B cell (primary cell): Measurements from ENCODE around the gene DGKB. TPM values are rescaled to one million over a fixed set of nuclear protein-coding genes. Genes with fewer than 3 reads are reported as not detected.

Experiments
- ATAC-seq: fragments of 200-7000 bp; cut with Tn5 transposase; one replicate; pipeline ENCODE4 v1.10.0; 2021; ENCODE audit warnings: low read depth, mild to moderate bottlenecking, moderate number of reproducible peaks, moderate library complexity
- CTCF ChIA-PET: fragments of 350-600 bp; sonication (Branson Sonifier 250); formaldehyde crosslinking; loops from one replicate; lab custom pipeline; 2021; ENCODE audit warnings: antibody characterized with exemption, inconsistent platforms; lab: Charles Lee
- POLR2A ChIA-PET: fragments of 350-600 bp; sonication (Branson Sonifier 250); formaldehyde crosslinking; loops from one replicate; lab custom pipeline; 2021; ENCODE audit warnings: antibody characterized with exemption; lab: Charles Lee
- DNase-seq: peaks from one replicate; pipeline ENCODE4 v3.0.0; 2013
- H2AFZ ChIP-seq: 2 replicates; pipeline ENCODE4 v1.6.1; 2012; ENCODE audit warnings: mild to moderate bottlenecking, low read depth, low read length; ENCODE audit not compliant: insufficient read depth, poor library complexity, severe bottlenecking
- H3K27ac ChIP-seq, 2 donors: 1 replicate in 1 of 2; 2 replicates in 1 of 2; pipeline ENCODE4 v1.5.1; 2012 to 2013; ENCODE audit warnings: low read length in 2 of 2, mild to moderate bottlenecking in 2 of 2, moderate library complexity in 1 of 2
- H3K27me3 ChIP-seq, 4 experiments: fragments of 200-600 bp in 1 of 4; sonication (generic) in 1 of 4; replicated peaks in 1 of 4; 1 replicate in 2 of 4; 2 replicates in 2 of 4; pipeline versions ENCODE4 v1.6.1 to v1.7.0; 2013 to 2016; ENCODE audit warnings: low read length in 3 of 4, mild to moderate bottlenecking in 2 of 4, mixed read lengths in 1 of 4, moderate library complexity in 1 of 4; ENCODE audit not compliant: insufficient read depth in 4 of 4, control insufficient read depth in 3 of 4; ENCODE audit errors: control extremely low read depth in 1 of 4
- H3K36me3 ChIP-seq, 2 experiments: replicated peaks in 1 of 2; 1 replicate in 1 of 2; 2 replicates in 1 of 2; pipeline versions ENCODE4 v1.6.1 to v1.7.1; 2013; ENCODE audit warnings: low read length in 1 of 2; ENCODE audit not compliant: insufficient read depth in 2 of 2, control insufficient read depth in 1 of 2; ENCODE audit errors: control extremely low read depth in 1 of 2, extremely low read depth in 1 of 2
- H3K4me1 ChIP-seq, 2 donors: fragments of 200-600 bp in 1 of 2; sonication (generic) in 1 of 2; 1 replicate in 1 of 2; 2 replicates in 1 of 2; pipeline versions ENCODE4 v1.5.1 to v1.6.1; 2013 to 2017; ENCODE audit warnings: low read length in 2 of 2; ENCODE audit not compliant: control insufficient read depth in 2 of 2, insufficient read depth in 2 of 2
- H3K4me2 ChIP-seq: replicated peaks from 2 replicates; pipeline ENCODE3; 2012; ENCODE audit warnings: mild to moderate bottlenecking, low read depth, low read length; ENCODE audit not compliant: poor library complexity, severe bottlenecking
- H3K4me3 ChIP-seq, 5 experiments: fragments of 200-600 bp in 1 of 5; sonication (generic) in 1 of 5; 1 replicate in 3 of 5; 2 replicates in 2 of 5; pipeline versions ENCODE4 v1.5.1 to v1.7.0; 2011 to 2016; ENCODE audit warnings: low read length in 4 of 5, mild to moderate bottlenecking in 4 of 5, low read depth in 2 of 5, control low read depth in 1 of 5, moderate library complexity in 1 of 5; ENCODE audit not compliant: insufficient read depth in 1 of 5; ENCODE audit errors: control extremely low read depth in 1 of 5, extremely low read depth in 1 of 5
- H3K79me2 ChIP-seq: fragments of 200-600 bp; sonication (generic); one replicate; pipeline ENCODE4 v1.6.0; 2016; ENCODE audit warnings: low read length; ENCODE audit not compliant: control insufficient read depth, insufficient read depth
- H3K9ac ChIP-seq: fragments of 200-600 bp; sonication (generic); 2 replicates; pipeline ENCODE4 v1.6.1; 2017; ENCODE audit warnings: mild to moderate bottlenecking, low read length, moderate library complexity
- H3K9me3 ChIP-seq, 3 donors: one replicate each; pipeline versions ENCODE4 v1.6.1 to v1.7.1; 2013; ENCODE audit warnings: low read length in 2 of 3; ENCODE audit not compliant: control insufficient read depth in 2 of 3, insufficient read depth in 1 of 3; ENCODE audit errors: control extremely low read depth in 1 of 3
- H4K20me1 ChIP-seq: 2 replicates; pipeline ENCODE4 v1.6.0; 2012; ENCODE audit warnings: mild to moderate bottlenecking, low read length; ENCODE audit not compliant: insufficient read depth, control insufficient read depth, poor library complexity, severe bottlenecking
- H3K27ac Mint-ChIP-seq: one replicate; pipeline ENCODE4 v1.8.0; 2021; ENCODE audit warnings: mixed read lengths
- H3K27me3 Mint-ChIP-seq: one replicate; pipeline ENCODE4 v1.8.0; 2021; ENCODE audit warnings: mixed read lengths
- H3K4me1 Mint-ChIP-seq: one replicate; pipeline ENCODE4 v1.8.0; 2021; ENCODE audit warnings: mixed read lengths
- H3K4me3 Mint-ChIP-seq: one replicate; pipeline ENCODE4 v1.8.0; 2021; ENCODE audit warnings: mixed read lengths
- H3K9me3 Mint-ChIP-seq: one replicate; pipeline ENCODE4 v1.8.0; 2022; ENCODE audit warnings: mixed read lengths; ENCODE audit not compliant: insufficient read depth
- EZH2 ChIP-seq: IDR thresholded peaks from 2 replicates; pipeline ENCODE4 v1.6.1; 2012; ENCODE audit warnings: borderline replicate concordance, low read depth, mild to moderate bottlenecking, moderate library complexity, low read length; ENCODE audit not compliant: insufficient read depth, poor library complexity, severe bottlenecking
- WGBS: methylation state at CpG from one replicate; pipeline ENCODE4 v1.1.5; 2013; ENCODE audit warnings: missing lambda C conversion rate; ENCODE audit not compliant: insufficient coverage; 5-methylcytosine and 5-hydroxymethylcytosine counted together
- intact Hi-C: fragments of 100-400 bp; cut with micrococcal nuclease; formaldehyde crosslinking; loops from one replicate; pipeline ENCODE4 v1.10.0; 2022
- polyA plus RNA-seq: library from polyadenylated mRNA; depleted of rRNA; stranded (reverse); fragments of >200 nt; gene quantifications from 2 replicates; pipeline ENCODE4 v1.2.3, GENCODE V29; 2012
- total RNA-seq, 2 donors: library from RNA; stranded (reverse); fragments of 120-200 nt in 1 of 2; gene quantifications; 1 replicate in 1 of 2; 2 replicates in 1 of 2; pipeline versions ENCODE4 v1.2.3 to v1.2.4, GENCODE V29; 2013 to 2022
- TF ChIP-seq, protein P1 (sequence below): fragments of 200-600 bp; IDR thresholded peaks from one replicate; pipeline ENCODE4 v1.8.0; 2022; ENCODE audit warnings: antibody characterized with exemption, mild to moderate bottlenecking

The DGKB gene
- total and polyA plus RNA-seq, 2 donors (not counting 1 experiment from before 2014, with no cell fraction given) = not detected

DNA sequence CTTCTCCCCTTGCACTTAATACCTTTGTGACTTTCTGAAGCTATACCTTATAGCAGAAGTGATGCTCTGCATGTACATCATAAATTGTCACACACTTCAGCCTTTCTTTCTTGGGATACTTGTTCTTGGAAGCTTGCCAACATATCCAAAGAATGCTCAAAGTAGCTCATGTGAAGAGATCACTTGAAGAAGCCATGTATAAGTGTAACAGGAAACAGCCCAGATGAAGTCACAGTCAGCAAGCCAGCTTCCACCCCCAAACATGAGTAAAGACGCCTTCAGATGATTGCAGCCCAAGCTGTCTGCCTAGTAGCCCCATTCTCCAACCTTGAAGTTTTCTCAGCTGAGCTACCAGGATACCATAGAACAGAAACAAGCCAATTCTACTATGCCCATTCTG is 50.9 kb downstream of the DGKB start:
- ATAC-seq = no peak
- Histone ChIP-seq H3K9me3 (no peaks in the 10 kb centered on the region), H4K20me1 (no peaks in the 10 kb centered on the region), H3K9ac (no peak overlapping the region), H3K4me2 (no peak overlapping the region), H3K27ac (no peak overlapping the region), H3K4me3 (no peak overlapping the region), H3K4me1 (no peaks in the 10 kb centered on the region), H3K79me2 (no peaks in the 10 kb centered on the region), H2AFZ (no peak overlapping the region), H3K27me3 (no peaks in the 10 kb centered on the region), H3K36me3 (no peaks in the 10 kb centered on the region)
- POLR2A ChIA-PET = no interaction called here
- Mint-ChIP-seq H3K27me3 (no peaks in the 10 kb centered on the region), H3K4me3 (no peak overlapping the region), H3K9me3 (no peaks in the 10 kb centered on the region), H3K4me1 (no peaks in the 10 kb centered on the region), H3K27ac (no peak overlapping the region)
- CTCF ChIA-PET = no interaction called here
- 100% methylated on average over 1 of the region's 1 CpG for whole genome bisulfite sequencing
- intact Hi-C loops = no loop called here
- no peak for TF ChIP-seq EZH2
- TF ChIP-seq, protein P1, sequence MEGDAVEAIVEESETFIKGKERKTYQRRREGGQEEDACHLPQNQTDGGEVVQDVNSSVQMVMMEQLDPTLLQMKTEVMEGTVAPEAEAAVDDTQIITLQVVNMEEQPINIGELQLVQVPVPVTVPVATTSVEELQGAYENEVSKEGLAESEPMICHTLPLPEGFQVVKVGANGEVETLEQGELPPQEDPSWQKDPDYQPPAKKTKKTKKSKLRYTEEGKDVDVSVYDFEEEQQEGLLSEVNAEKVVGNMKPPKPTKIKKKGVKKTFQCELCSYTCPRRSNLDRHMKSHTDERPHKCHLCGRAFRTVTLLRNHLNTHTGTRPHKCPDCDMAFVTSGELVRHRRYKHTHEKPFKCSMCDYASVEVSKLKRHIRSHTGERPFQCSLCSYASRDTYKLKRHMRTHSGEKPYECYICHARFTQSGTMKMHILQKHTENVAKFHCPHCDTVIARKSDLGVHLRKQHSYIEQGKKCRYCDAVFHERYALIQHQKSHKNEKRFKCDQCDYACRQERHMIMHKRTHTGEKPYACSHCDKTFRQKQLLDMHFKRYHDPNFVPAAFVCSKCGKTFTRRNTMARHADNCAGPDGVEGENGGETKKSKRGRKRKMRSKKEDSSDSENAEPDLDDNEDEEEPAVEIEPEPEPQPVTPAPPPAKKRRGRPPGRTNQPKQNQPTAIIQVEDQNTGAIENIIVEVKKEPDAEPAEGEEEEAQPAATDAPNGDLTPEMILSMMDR = no peak
- DNase-seq = no peak

DNA sequence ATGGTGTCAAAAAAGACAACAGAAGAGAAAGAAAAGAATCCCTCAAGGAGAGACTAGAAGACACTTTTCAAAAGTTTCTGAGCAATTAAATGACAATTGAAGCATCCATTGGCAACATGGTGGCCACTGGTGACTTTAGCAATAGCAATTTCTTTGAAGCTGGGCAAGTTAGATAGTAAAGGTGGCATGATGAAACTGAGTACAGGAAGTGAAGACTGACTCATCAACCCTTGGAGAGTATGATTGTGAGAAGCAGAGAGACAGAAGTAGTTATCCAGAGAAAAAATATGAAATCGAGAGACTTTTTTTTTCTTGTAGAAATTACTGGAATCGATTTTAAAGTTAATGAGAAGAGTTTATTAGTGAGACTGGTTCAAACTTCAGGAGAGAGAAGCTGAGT is 52.5 kb downstream of the DGKB start:
- intact Hi-C loops = no loop called here

More for the DNA sequence above, 52.5 kb downstream of the DGKB start:
- no peak overlapping the region for H3K4me3 Mint-ChIP-seq
- ChIA-PET CTCF (no interaction called here), POLR2A (no interaction called here)
- H4K20me1 ChIP-seq = no peaks in the 10 kb centered on the region
- no peaks in the 10 kb centered on the region for H3K4me1 ChIP-seq
- no peaks in the 10 kb centered on the region for H3K36me3 ChIP-seq
- H3K4me3 ChIP-seq = no peak overlapping the region
- no peak overlapping the region for H3K27ac Mint-ChIP-seq
- H3K27ac ChIP-seq = no peak overlapping the region
- no peak overlapping the region for H2AFZ ChIP-seq
- H3K27me3 ChIP-seq = no peaks in the 10 kb centered on the region
- no peak overlapping the region for H3K4me2 ChIP-seq
- WGBS = 78% methylated on average over 2 of the region's 2 CpGs
- no peak overlapping the region for H3K9ac ChIP-seq
- DNase-seq = no peak
- no peaks in the 10 kb centered on the region for H3K9me3 ChIP-seq
- H3K4me1 Mint-ChIP-seq = no peaks in the 10 kb centered on the region
- H3K9me3 Mint-ChIP-seq = no peaks in the 10 kb centered on the region
- H3K79me2 ChIP-seq = no peaks in the 10 kb centered on the region
- ATAC-seq = no peak
- no peaks in the 10 kb centered on the region for H3K27me3 Mint-ChIP-seq
- no peak for TF ChIP-seq EZH2
- TF ChIP-seq, protein P1 = no peak
